AG04450 (cell line): Measurements from ENCODE around the gene ANAPC15. TPM values are rescaled to one million over a fixed set of nuclear protein-coding genes. Genes with fewer than 3 reads are reported as not detected.

Experiments used
- CTCF ChIA-PET: fragments of 300-600, 350-600 bp; formaldehyde crosslinking; extraction: SDS; loops from one replicate; lab custom pipeline; 2022; ENCODE audit warnings: antibody characterized with exemption, inconsistent platforms; lab: Charles Lee
- POLR2A ChIA-PET: fragments of 350-600 bp; formaldehyde crosslinking; extraction: SDS; loops from one replicate; lab custom pipeline; 2021; ENCODE audit warnings: antibody characterized with exemption, inconsistent platforms; lab: Yijun Ruan, JAX
- DNase-seq: peaks from one replicate; pipeline ENCODE4 v3.0.0-alpha.2; 2011; ENCODE audit warnings: low read depth, low spot score
- H3K27ac ChIP-seq: one replicate; pipeline ENCODE4 v1.5.1; 2012; ENCODE audit warnings: low read depth, low read length, control low read depth
- H3K27me3 ChIP-seq: one replicate; pipeline ENCODE4 v1.6.0; 2012; ENCODE audit warnings: low read length; ENCODE audit not compliant: control insufficient read depth, insufficient read depth
- H3K4me3 ChIP-seq: 2 replicates; pipeline ENCODE4 v1.5.1; 2011; ENCODE audit warnings: mild to moderate bottlenecking, low read depth, low read length, control low read depth
- H3K9me3 ChIP-seq: 2 replicates; pipeline ENCODE4 v1.5.1; 2012; ENCODE audit warnings: low read length; ENCODE audit not compliant: control insufficient read depth, insufficient read depth
- CTCF ChIP-seq: IDR thresholded peaks from 2 replicates; pipeline ENCODE4 v1.5.1; 2011; ENCODE audit warnings: low read depth, low read length, control low read depth, inconsistent platforms
- polyA plus RNA-seq: library from polyadenylated mRNA; depleted of rRNA; stranded (reverse); fragments of >200 nt; gene quantifications from 2 replicates; pipeline ENCODE4 v1.2.3, GENCODE V29; 2011

The ANAPC15 gene
- polyA plus RNA-seq, 1 experiment: 54.5 TPM

DNA sequence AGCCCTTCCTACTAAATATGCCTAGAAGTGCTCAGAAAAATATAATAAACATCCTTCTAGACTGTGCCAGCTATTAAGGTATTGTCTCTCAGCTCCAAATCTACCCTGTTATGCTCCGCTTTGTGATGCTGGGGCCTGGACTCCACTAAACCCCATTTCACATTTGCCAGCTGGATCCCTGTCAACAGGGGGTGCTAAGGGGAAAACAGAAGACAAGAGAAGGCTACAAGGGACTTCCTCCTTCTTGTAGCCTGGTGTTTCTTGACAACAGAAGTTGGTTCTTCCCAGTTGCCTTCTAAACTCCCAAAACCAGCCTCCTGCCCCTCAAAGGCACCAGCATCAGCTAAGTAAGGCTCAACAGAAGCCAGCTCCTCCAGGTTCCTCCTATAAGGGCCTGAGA lies 37.4 kb downstream of the ANAPC15 start:
- H3K27me3 ChIP-seq: no peaks in the 10 kb centered on the region
- no peak for DNase-seq
- peak; percentile 18; the same call in 1 of the 2 replicates for TF ChIP-seq CTCF
- ChIA-PET CTCF (interaction anchor here (0.6 to 1.0 kb wide), 2 partner anchors 170 to 356 kb away, joined by 3 read pairs; no protein-coding TSS in a partner anchor), POLR2A (no interaction called here)
- no peaks in the 10 kb centered on the region; the same call in 1 of the 2 replicates for H3K9me3 ChIP-seq
- no peak overlapping the region for H3K27ac ChIP-seq
- no peak overlapping the region for H3K4me3 ChIP-seq

GRCh38 chr11:72072348-72072747 lies 40.1 kb downstream of the ANAPC15 start:
- TF ChIP-seq CTCF: no peak
- peak; percentile 42 for DNase-seq
- ChIA-PET CTCF (interaction anchor here (0.6 to 0.8 kb wide), 3 partner anchors 15 to 261 kb away, joined by 3 to 4 read pairs (median 3); no protein-coding TSS in a partner anchor), POLR2A (interaction anchor here (0.5 to 1.0 kb wide), 3 partner anchors 31 to 42 kb away, joined by 3 to 6 read pairs (median 3); no protein-coding TSS in a partner anchor)
- Histone ChIP-seq H3K9me3 (no peaks in the 10 kb centered on the region), H3K4me3 (no peak overlapping the region), H3K27ac (peak overlapping the region; percentile 84), H3K27me3 (no peaks in the 10 kb centered on the region)

- ChIA-PET POLR2A (interaction anchor here (0.7 kb wide), 1 partner anchor 30 kb away, joined by 3 read pairs; no protein-coding TSS in a partner anchor), CTCF (no interaction called here)
- Histone ChIP-seq H3K27me3 (no peaks in the 10 kb centered on the region), H3K27ac (peak overlapping the region; percentile 62), H3K9me3 (no peaks in the 10 kb centered on the region), H3K4me3 (no peak overlapping the region)
- TF ChIP-seq CTCF: no peak
- no peak for DNase-seq
Measured at GRCh38 chr11:72070491-72070890, 42.0 kb downstream of the ANAPC15 start.

- POLR2A ChIA-PET: interaction anchor here (0.6 kb wide), 1 partner anchor 88 kb away, joined by 5 read pairs; no protein-coding TSS in a partner anchor
- no peaks in the 10 kb centered on the region for H3K27me3 ChIP-seq
- TF ChIP-seq CTCF: no peak
- no peaks in the 10 kb centered on the region for H3K9me3 ChIP-seq
- CTCF ChIA-PET: no interaction called here
- peak; percentile 21 for DNase-seq
- H3K4me3 ChIP-seq: peak overlapping the region; percentile 11
- H3K27ac ChIP-seq: peak overlapping the region; percentile 62
Measured at GRCh38 chr11:72069787-72070251, 42.7 kb downstream of the ANAPC15 start.

GRCh38 chr11:72069200-72069599 lies 43.3 kb downstream of the ANAPC15 start:
- Histone ChIP-seq H3K27me3 (no peaks in the 10 kb centered on the region), H3K27ac (peak overlapping the region; percentile 62), H3K4me3 (peak overlapping the region; percentile 25), H3K9me3 (no peaks in the 10 kb centered on the region)
- CTCF ChIA-PET: no interaction called here
- no peak for DNase-seq
- TF ChIP-seq CTCF: no peak
- POLR2A ChIA-PET: interaction anchor here (0.6 to 1.1 kb wide), 2 partner anchors 28 to 87 kb away, joined by 3 to 5 read pairs; no protein-coding TSS in a partner anchor
